Upper lobe of left lung (tissue), 6 donors: Measurements from ENCODE around the gene TAF15. TPM values are rescaled to one million over a fixed set of nuclear protein-coding genes. Genes with fewer than 3 reads are reported as not detected.

Experiments used
- ATAC-seq, 2 donors: fragments of 200-7000 bp; cut with Tn5 transposase; one replicate each; pipeline ENCODE4 v1.9.1; 2022; ENCODE audit warnings: mild to moderate bottlenecking in 2 of 2, moderate library complexity in 2 of 2; ENCODE audit not compliant: low FRiP score in 2 of 2
- DNase-seq, 2 donors: peaks; one replicate each; pipeline ENCODE4 v3.0.0-alpha.2; 2019 to 2020
- H3K27ac ChIP-seq, 4 donors: fragments of 200-600 bp; sonication (generic); one replicate each; pipeline ENCODE4 v1.5.1; 2016 to 2019
- H3K27me3 ChIP-seq, 4 donors: fragments of 200-600 bp; sonication (generic); one replicate each; pipeline ENCODE4 v1.5.1; 2017 to 2019
- H3K36me3 ChIP-seq, 4 donors: fragments of 200-600 bp; sonication (generic); one replicate each; pipeline ENCODE4 v1.5.1; 2016 to 2019
- H3K4me1 ChIP-seq, 4 donors: fragments of 200-600 bp; sonication (generic); one replicate each; pipeline ENCODE4 v1.5.1; 2018 to 2019
- H3K4me3 ChIP-seq, 4 donors: fragments of 200-600 bp; sonication (generic); one replicate each; pipeline ENCODE4 v1.5.1; 2017 to 2019; ENCODE audit warnings: mild to moderate bottlenecking in 2 of 4, moderate library complexity in 1 of 4
- H3K9me3 ChIP-seq, 4 donors: fragments of 200-600 bp; sonication (generic); one replicate each; pipeline ENCODE4 v1.5.1; 2018 to 2019
- EP300 ChIP-seq, 4 donors: sonication (generic); formaldehyde crosslinking; IDR thresholded peaks; one replicate each; pipeline ENCODE4 v1.5.1; 2017; ENCODE audit warnings: antibody characterized with exemption in 4 of 4, control low read depth in 2 of 4
- POLR2A ChIP-seq, 4 donors: fragments of 450-650 bp; IDR thresholded peaks; one replicate each; pipeline ENCODE4 v1.5.1; 2016 to 2017; ENCODE audit warnings: antibody characterized with exemption in 4 of 4, mild to moderate bottlenecking in 2 of 4
- POLR2AphosphoS5 ChIP-seq, 2 donors: sonication (generic); formaldehyde crosslinking; IDR thresholded peaks; one replicate each; pipeline ENCODE4 v1.5.1; 2017; ENCODE audit warnings: antibody characterized with exemption in 2 of 2
- WGBS, 2 donors: methylation state at CpG; one replicate each; pipeline ENCODE4 v1.1.5; 2017 to 2018; 5-methylcytosine and 5-hydroxymethylcytosine counted together
- total RNA-seq, 6 donors: library from RNA; depleted of rRNA in 4 of 6; stranded (reverse); fragments of >200 nt in 4 of 6; gene quantifications; one replicate each; pipeline versions ENCODE4 v1.1.0 to v1.2.1, GENCODE V29; 2016 to 2021
- TF ChIP-seq, protein P1 (sequence below), 6 experiments: fragments of 450-650 bp in 4 of 6; fragments of 200-600 bp in 2 of 6; sonication (generic) in 2 of 6; IDR thresholded peaks; one replicate each; pipeline ENCODE4 v1.5.1; 2016 to 2019; ENCODE audit warnings: antibody characterized with exemption in 6 of 6
- donor health status: DM: no; HTN: no; CAD: no; lungs with moderate emphysema.
- donor health status: DM: no; HTN: yes; CAD: no; lungs with severe emphysema.

Gene TAF15
- total RNA-seq, 6 donors from 2014 or later = 42.4 to 137 (median 93.0) TPM

DNA sequence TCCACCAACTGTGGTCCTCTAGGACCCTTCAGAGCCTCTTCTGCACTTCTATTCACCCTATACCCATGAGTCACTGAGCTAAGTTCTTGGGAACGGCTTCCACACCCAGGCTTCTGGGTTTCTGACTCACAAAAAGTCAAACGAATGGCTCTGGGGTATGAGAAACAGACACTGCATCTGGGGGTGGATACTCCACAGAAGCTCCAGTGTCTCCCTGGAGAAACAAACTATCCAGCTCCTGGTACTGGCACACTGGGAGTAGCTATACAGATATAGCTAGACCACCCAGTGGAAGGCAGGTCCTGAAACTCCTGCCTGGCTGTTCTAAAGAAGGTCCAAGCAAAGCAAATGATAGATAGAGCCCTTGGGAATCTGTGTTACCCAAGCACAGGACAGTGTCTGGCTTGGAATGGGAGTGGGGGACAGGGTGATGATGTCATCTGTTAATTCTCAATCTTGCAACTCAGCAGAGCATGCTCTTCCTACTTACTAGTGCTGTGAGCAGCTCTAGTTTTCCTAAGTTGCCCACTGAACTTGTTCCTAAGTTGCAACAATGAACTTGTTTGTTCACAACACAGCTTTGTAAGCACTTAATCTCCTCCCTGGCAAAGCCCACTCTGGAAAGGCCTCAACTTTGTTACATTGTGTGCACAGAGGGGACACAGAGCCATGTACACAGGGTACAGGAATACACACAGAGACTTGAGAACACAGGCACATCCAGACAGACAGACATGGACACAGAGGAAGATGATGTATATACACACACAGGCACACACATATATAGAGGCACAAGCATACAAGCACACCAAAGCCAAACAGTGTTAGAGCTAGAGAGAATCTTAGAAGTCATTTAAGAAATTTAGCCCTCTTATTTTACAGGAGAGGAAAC is 20.6 kb upstream of the TAF15 start:
- TF ChIP-seq POLR2AphosphoS5 (IDR thresholded peaks at IDR 0.05) = no peak
- no peak for TF ChIP-seq POLR2A (IDR thresholded peaks at IDR 0.05)
- TF ChIP-seq, protein P1, sequence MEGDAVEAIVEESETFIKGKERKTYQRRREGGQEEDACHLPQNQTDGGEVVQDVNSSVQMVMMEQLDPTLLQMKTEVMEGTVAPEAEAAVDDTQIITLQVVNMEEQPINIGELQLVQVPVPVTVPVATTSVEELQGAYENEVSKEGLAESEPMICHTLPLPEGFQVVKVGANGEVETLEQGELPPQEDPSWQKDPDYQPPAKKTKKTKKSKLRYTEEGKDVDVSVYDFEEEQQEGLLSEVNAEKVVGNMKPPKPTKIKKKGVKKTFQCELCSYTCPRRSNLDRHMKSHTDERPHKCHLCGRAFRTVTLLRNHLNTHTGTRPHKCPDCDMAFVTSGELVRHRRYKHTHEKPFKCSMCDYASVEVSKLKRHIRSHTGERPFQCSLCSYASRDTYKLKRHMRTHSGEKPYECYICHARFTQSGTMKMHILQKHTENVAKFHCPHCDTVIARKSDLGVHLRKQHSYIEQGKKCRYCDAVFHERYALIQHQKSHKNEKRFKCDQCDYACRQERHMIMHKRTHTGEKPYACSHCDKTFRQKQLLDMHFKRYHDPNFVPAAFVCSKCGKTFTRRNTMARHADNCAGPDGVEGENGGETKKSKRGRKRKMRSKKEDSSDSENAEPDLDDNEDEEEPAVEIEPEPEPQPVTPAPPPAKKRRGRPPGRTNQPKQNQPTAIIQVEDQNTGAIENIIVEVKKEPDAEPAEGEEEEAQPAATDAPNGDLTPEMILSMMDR (IDR thresholded peaks at IDR 0.05) = no peak
- TF ChIP-seq EP300 (IDR thresholded peaks at IDR 0.05) = no peak
- Histone ChIP-seq H3K27ac (peak overlapping the region; percentile 42 to 62 (median 53)), H3K4me1 (peaks cover 12 to 45% (median 30%) of the 10 kb centered on the region in 4 donors), H3K4me3 (no peak overlapping the region), H3K9me3 (no peaks in the 10 kb centered on the region), H3K36me3 (no peaks in the 10 kb centered on the region), H3K27me3 (no peaks in the 10 kb centered on the region)
- peak in 1 of 2 donors; percentile 22 for DNase-seq
- ATAC-seq = peak; percentile 40 to 84
- WGBS, 2 donors = 63 to 80% methylated on average over 1 to 2 of the region's 2 CpGs

DNA sequence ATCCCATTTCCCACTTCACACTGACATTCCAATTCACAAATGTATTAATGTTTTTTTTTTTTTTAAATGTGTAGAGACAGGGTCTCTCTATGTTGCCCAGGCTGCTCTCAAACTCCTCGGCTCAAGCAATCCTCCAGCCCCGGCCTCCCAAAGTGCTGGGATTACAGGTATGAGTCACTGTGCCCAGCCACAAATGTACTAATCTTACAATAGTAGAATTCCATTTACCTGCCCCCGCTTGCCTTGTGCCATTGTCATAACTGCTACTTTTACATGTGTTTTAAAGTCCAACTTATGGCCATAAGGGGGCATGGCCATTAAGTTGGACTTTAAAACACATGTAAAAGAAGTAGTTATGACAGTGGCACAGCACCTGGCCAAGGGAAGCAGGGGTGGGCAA is 18.4 kb upstream of the TAF15 start:
- DNase-seq (peak in 1 of 2 donors; percentile 21), ATAC-seq (no peak)
- 90 to 92% methylated on average over 3 of the region's 3 CpGs for WGBS, 2 donors
- Histone ChIP-seq H3K36me3 (no peaks in the 10 kb centered on the region), H3K27me3 (peaks cover 0 to 11% (median under 1%) of the 10 kb centered on the region in 4 donors), H3K9me3 (no peaks in the 10 kb centered on the region), H3K4me1 (peaks cover 18 to 48% (median 26%) of the 10 kb centered on the region in 4 donors), H3K4me3 (no peak overlapping the region), H3K27ac (peak overlapping the region in 1 of 4 donors; percentile 53)
- TF ChIP-seq EP300 (IDR thresholded peaks at IDR 0.05) (no peak), POLR2A (IDR thresholded peaks at IDR 0.05) (no peak), POLR2AphosphoS5 (IDR thresholded peaks at IDR 0.05) (no peak)
- TF ChIP-seq, protein P1 (IDR thresholded peaks at IDR 0.05) = no peak

DNA sequence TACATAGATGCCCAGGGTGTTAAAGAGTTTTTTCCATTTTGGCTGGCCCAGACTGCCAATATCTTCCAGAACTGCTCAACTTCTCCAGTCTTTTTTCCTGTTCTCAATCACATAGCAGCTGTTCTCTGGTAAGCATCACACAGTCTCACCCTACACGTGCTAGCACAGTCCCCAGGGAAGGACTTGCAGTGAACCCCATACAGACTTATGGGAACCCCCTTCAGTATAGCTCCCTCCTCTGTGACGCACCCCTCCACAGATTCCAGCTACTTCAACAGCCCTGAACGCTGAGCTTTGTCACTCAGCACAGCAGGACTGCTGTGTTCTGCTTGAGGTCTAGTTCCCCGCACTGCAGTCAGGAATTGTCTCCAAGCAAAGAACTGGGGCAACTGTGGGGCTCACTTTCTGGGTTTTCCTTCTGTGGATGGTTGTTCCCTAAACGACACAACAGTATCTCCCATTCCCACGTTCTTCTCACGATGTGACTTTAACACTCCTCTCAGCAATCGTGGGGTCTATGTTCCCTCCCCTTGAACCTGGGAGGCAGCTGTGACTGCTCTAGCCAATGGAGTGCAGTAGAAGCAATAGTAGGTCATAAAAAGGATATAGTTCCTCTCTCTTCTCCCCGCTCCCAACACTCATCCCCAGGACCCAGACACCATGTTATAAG is 17.5 kb upstream of the TAF15 start:
- no peak overlapping the region for H3K4me3 ChIP-seq
- DNase-seq (peak in 1 of 2 donors; percentile 12), ATAC-seq (no peak)
- H3K9me3 ChIP-seq = no peaks in the 10 kb centered on the region
- WGBS, 2 donors = 72 to 79% methylated on average over 9 of the region's 9 CpGs
- H3K27me3 ChIP-seq = peaks cover 0 to 12% (median under 1%) of the 10 kb centered on the region in 4 donors
- no peaks in the 10 kb centered on the region for H3K36me3 ChIP-seq
- TF ChIP-seq, protein P1 (IDR thresholded peaks at IDR 0.05) = no peak
- TF ChIP-seq EP300 (IDR thresholded peaks at IDR 0.05) (no peak), POLR2AphosphoS5 (IDR thresholded peaks at IDR 0.05) (no peak), POLR2A (IDR thresholded peaks at IDR 0.05) (no peak)
- peaks cover 21 to 46% (median 28%) of the 10 kb centered on the region in 4 donors for H3K4me1 ChIP-seq
- peak overlapping the region in 2 of 4 donors; percentile 17 to 32 for H3K27ac ChIP-seq

DNA sequence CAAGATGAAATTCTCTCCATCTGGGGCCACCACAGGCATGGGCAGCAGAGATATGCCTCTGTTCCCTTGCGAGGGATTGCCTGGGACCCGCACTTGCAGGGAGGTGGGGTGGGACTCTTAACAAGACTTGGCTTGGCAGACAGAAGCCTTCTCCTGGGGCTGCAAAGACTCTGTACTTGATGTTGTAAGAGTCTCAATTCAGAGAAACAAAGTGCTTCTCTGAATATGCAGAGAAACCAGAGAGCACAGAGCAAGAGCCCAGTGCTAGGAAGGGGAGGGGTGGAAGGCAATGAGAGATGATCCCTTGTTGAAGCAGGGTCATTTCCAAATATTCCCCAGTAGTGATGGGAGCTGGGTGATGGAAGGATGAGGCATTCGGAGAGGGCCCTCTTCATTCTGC is 16.0 kb upstream of the TAF15 start:
- Histone ChIP-seq H3K36me3 (no peaks in the 10 kb centered on the region), H3K9me3 (no peaks in the 10 kb centered on the region), H3K4me3 (peak overlapping the region in 3 of 4 donors; percentile 57 to 66 (median 62)), H3K27ac (peak overlapping the region in 2 of 4 donors; percentile 74 to 82), H3K4me1 (peaks cover 13 to 38% (median 18%) of the 10 kb centered on the region in 4 donors), H3K27me3 (peaks cover 0 to 12% (median under 1%) of the 10 kb centered on the region in 4 donors)
- 65 to 69% methylated on average over 3 of the region's 3 CpGs for WGBS, 2 donors
- no peak for ATAC-seq
- TF ChIP-seq, protein P1 (IDR thresholded peaks at IDR 0.05) = no peak
- TF ChIP-seq POLR2AphosphoS5 (IDR thresholded peaks at IDR 0.05) (no peak), POLR2A (IDR thresholded peaks at IDR 0.05) (peak in 1 of 4 donors; percentile 13), EP300 (IDR thresholded peaks at IDR 0.05) (no peak)
- DNase-seq = peak in 1 of 2 donors; percentile 47
